Activated T-helper 1 cell treated with anti-CD3 and anti-CD28 coated beads, Interleukin-12 subunit alpha, Interleukin-12 subunit beta, Interleukin-2, Interleukin-4 antibody, amounts not matched to agents 30 ng/mL and 10 ng/mL and 1 ng/mL, durations not matched to agents 14 hours and 24 hours and 36 hours (primary cell): ENCODE data around the gene CIC. TPM values are rescaled to one million over a fixed set of nuclear protein-coding genes. Genes with fewer than 3 reads are reported as not detected.
"Not testable (repeated sequence)": the region's sequence is repeated elsewhere in the genome, so short reads cannot be mapped to it uniquely, and the experiment has no call there.

Experiments used
- DNase-seq: peaks from one replicate; pipeline ENCODE4 v3.0.0; 2021; ENCODE audit warnings: low spot score
- H3K27ac Mint-ChIP-seq: one replicate; pipeline ENCODE4 v1.8.0; 2021; ENCODE audit warnings: mild to moderate bottlenecking, mixed read lengths
- H3K27me3 Mint-ChIP-seq: one replicate; pipeline ENCODE4 v1.8.0; 2022; ENCODE audit warnings: mild to moderate bottlenecking, moderate library complexity, mixed read lengths; ENCODE audit not compliant: insufficient read depth
- H3K36me3 Mint-ChIP-seq: one replicate; pipeline ENCODE4 v1.8.0; 2021; ENCODE audit warnings: low read depth, mixed read lengths
- H3K4me1 Mint-ChIP-seq: one replicate; pipeline ENCODE4 v1.8.0; 2021; ENCODE audit warnings: low read depth, mixed read lengths
- H3K4me3 Mint-ChIP-seq: one replicate; pipeline ENCODE4 v1.8.0; 2021; ENCODE audit warnings: mild to moderate bottlenecking, moderate library complexity, mixed read lengths
- H3K9me3 Mint-ChIP-seq: one replicate; pipeline ENCODE4 v1.8.0; 2021; ENCODE audit warnings: mixed read lengths
- intact Hi-C: fragments of 100-400 bp; cut with micrococcal nuclease; formaldehyde crosslinking; loops from one replicate; pipeline ENCODE4 v1.15.1; 2024
- total RNA-seq: library from RNA; stranded (reverse); gene quantifications from 2 replicates; pipeline ENCODE4 v1.2.3, GENCODE V29; 2022

CIC gene
- total RNA-seq, 1 donor from 2014 or later = 68.0 TPM

DNA sequence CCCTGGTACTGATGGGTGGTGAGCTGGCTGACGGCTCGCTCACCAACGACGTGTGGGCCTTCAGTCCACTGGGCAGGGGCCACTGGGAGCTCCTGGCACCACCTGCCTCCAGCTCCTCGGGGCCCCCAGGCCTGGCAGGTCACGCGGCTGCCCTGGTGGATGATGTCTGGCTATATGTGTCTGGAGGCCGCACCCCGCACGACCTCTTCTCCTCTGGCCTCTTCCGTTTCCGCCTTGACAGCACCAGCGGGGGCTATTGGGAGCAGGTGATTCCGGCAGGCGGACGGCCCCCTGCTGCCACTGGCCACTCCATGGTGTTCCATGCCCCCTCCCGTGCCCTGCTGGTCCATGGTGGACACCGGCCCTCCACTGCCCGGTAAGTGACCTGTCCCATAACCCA lies 66.9 kb downstream of the CIC start:
- Mint-ChIP-seq H3K9me3 (no peaks in the 10 kb centered on the region), H3K27me3 (no peaks in the 10 kb centered on the region), H3K4me1 (no peaks in the 10 kb centered on the region), H3K36me3 (peaks cover 2% of the 10 kb centered on the region), H3K27ac (no peak overlapping the region), H3K4me3 (no peak overlapping the region)
- DNase-seq = no peak
- intact Hi-C loops = no loop called here

DNA sequence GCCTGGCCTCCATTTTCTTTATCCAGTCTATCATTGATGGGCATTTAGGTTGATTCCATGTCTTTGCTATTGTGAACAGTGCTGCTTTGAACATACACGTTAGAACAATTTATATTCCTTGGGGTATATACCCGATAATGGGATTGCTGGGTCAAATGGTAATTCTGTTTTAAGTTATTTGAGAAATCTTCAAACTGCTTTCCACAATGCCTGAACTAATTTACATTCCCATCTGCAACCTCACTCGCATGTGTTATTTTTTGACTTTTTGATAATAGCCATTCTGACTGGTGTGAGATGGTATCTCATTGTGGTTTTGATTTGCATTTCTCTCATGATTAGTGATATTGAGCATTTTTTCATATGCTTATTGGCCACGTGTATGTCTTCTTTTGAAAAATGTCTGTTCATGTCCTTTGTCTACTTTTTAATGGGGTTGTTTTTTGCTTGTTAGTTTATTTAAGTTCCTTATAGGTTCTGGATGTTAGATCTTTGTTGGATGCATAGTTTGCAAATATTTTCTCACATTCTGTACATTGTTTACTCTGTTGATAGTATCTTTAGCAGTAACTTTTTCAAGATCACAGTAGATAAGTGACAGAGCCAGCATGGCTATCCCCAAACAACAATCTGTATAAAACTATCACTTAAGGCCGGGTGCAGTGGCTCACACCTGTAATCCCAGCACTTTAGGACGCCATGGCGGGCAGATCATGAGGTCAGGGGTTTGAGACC lies 70.2 kb downstream of the CIC start:
- H3K9me3 Mint-ChIP-seq, DNase-seq, intact Hi-C loops, H3K27me3 Mint-ChIP-seq, H3K27ac Mint-ChIP-seq, H3K36me3 Mint-ChIP-seq, H3K4me1 Mint-ChIP-seq, H3K4me3 Mint-ChIP-seq: not testable (repeated sequence)

DNA sequence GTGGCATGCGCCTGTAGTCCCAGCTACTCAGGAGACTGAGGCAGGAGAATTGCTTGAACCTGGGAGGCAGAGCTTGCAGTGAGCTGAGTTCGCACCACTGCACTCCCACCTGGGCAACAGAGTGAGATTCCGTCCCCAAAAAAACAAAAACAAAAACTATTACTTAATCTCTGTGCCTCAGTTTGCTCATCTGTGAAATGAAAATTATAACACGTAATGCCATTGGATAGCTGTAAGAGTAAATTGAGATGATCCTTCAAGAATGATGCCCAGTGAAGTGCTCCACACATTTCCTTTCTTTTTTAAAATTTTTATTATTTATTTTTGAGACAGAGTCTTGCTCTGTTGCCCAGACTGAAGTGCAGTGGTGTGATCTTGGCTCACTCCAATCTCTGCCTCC lies 70.9 kb downstream of the CIC start:
- H3K4me3 Mint-ChIP-seq, H3K36me3 Mint-ChIP-seq, H3K4me1 Mint-ChIP-seq, H3K27me3 Mint-ChIP-seq, H3K9me3 Mint-ChIP-seq, DNase-seq, intact Hi-C loops, H3K27ac Mint-ChIP-seq: not testable (repeated sequence)

GRCh38 chr19:42343344-42344110 lies 74.5 kb downstream of the CIC start:
- H3K9me3 Mint-ChIP-seq = no peaks in the 10 kb centered on the region
- H3K36me3 Mint-ChIP-seq = peaks cover under 1% of the 10 kb centered on the region
- no peak overlapping the region for H3K27ac Mint-ChIP-seq
- H3K4me1 Mint-ChIP-seq = no peaks in the 10 kb centered on the region
- no peak for DNase-seq
- H3K4me3 Mint-ChIP-seq = no peak overlapping the region
- intact Hi-C loops = no loop called here
- H3K27me3 Mint-ChIP-seq = no peaks in the 10 kb centered on the region

DNA sequence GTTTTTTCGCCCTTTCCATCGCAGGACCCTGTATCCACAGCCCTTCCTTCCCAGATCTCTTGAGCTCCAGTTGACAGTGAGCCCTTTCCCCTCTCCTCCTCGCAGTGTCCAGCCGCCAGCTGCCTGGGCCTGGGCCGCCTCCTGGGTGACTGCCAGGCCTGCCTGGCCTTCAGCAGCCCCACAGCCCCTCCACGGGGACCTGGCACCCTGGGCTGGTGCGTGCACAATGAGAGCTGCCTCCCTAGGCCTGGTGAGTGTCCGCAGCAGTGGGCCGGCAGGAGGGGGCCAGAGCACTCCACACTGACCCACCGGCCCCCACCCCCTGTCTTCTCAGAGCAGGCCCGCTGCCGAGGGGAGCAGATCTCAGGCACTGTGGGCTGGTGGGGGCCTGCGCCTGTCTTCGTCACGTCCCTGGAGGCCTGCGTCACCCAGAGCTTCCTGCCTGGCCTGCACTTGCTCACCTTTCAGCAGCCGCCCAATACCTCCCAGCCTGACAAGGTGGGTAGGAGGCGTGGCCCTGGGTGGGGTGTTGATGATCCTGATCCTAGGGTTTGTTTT lies 75.4 kb downstream of the CIC start:
- intact Hi-C loops = no loop called here
- Mint-ChIP-seq H3K4me1 (no peaks in the 10 kb centered on the region), H3K27ac (no peak overlapping the region), H3K27me3 (no peaks in the 10 kb centered on the region), H3K9me3 (no peaks in the 10 kb centered on the region), H3K4me3 (no peak overlapping the region), H3K36me3 (no peaks in the 10 kb centered on the region)
- no peak for DNase-seq

Other genes starting within 250 kb of the CIC start
- 3.9 TPM in 2 replicates for gene GRIK5, start 199.0 kb upstream of the CIC start, total RNA-seq
- gene ZNF574, start 193.1 kb upstream of the CIC start, total RNA-seq = 17.5 and 17.8 TPM in 2 replicates
- 64.0 and 65.8 TPM in 2 replicates for gene POU2F2, start 136.8 kb upstream of the CIC start, total RNA-seq
- 36.9 and 37.9 TPM in 2 replicates for gene DEDD2, start 51.6 kb upstream of the CIC start, total RNA-seq
- gene ZNF526, start 48.9 kb upstream of the CIC start, total RNA-seq = 18.4 and 18.5 TPM in 2 replicates
- 56.6 and 57.2 TPM in 2 replicates for gene GSK3A, start 26.6 kb upstream of the CIC start, total RNA-seq
- 71.9 and 78.4 TPM in 2 replicates for gene ERF, start 14.1 kb upstream of the CIC start, total RNA-seq
- 1.0 and 1.4 TPM in 2 replicates for gene PRR19, start 32.9 kb downstream of the CIC start, total RNA-seq
- gene PAFAH1B3, start 33.4 kb downstream of the CIC start, total RNA-seq = 48.7 and 50.1 TPM in 2 replicates
- gene TMEM145, start 44.1 kb downstream of the CIC start, total RNA-seq = 0.56 and 2.1 TPM in 2 replicates
- gene MEGF8, start 56.4 kb downstream of the CIC start, total RNA-seq = 7.5 and 7.8 TPM in 2 replicates
- gene CNFN, start 121.0 kb downstream of the CIC start, total RNA-seq = not detected in 2 replicates
- 32.8 and 38.5 TPM in 2 replicates for gene LIPE, start 158.1 kb downstream of the CIC start, total RNA-seq
- not detected in 2 replicates for gene CXCL17, start 173.7 kb downstream of the CIC start, total RNA-seq